DND-41 (cell line): ENCODE data around the gene CDC7.

ENCODE experiments used
- ATAC-seq: fragments of 200-7000 bp; cut with Tn5 transposase; 3 replicates; pipeline ENCODE4 v1.9.1; 2021; ENCODE audit warnings: low read depth; ENCODE audit not compliant: insufficient read depth
- DNase-seq: peaks from one replicate; pipeline ENCODE4 v3.0.0-alpha.2; 2020
- H2AFZ ChIP-seq: 2 replicates; pipeline ENCODE4 v1.6.0; 2012; ENCODE audit warnings: low read depth, low read length
- H3K27ac ChIP-seq: 2 replicates; pipeline ENCODE4 v1.5.1; 2012; ENCODE audit warnings: low read length, inconsistent platforms
- H3K27me3 ChIP-seq: fragments of 200-600 bp; sonication (generic); 2 replicates; pipeline ENCODE4 v1.6.0; 2012; ENCODE audit warnings: low read length, mild to moderate bottlenecking, inconsistent platforms; ENCODE audit not compliant: insufficient read depth, poor library complexity
- H3K36me3 ChIP-seq: 2 replicates; pipeline ENCODE4 v1.5.1; 2012; ENCODE audit warnings: low read length, inconsistent platforms; ENCODE audit not compliant: insufficient read depth
- H3K4me1 ChIP-seq: 2 replicates; pipeline ENCODE4 v1.5.1; 2012; ENCODE audit warnings: mild to moderate bottlenecking, low read length; ENCODE audit not compliant: insufficient read depth
- H3K4me2 ChIP-seq: 2 replicates; pipeline ENCODE4 v1.6.0; 2012; ENCODE audit warnings: mild to moderate bottlenecking, moderate library complexity, low read length, inconsistent platforms; ENCODE audit not compliant: insufficient read depth
- H3K4me3 ChIP-seq, 2 experiments: fragments of 200-600 bp in 1 of 2; shearing (Covaris generic) in 1 of 2; 2 replicates each; pipeline ENCODE4 v1.5.1; 2012 to 2016; ENCODE audit warnings: inconsistent platforms in 2 of 2, low read length in 2 of 2, mild to moderate bottlenecking in 2 of 2, low read depth in 1 of 2, moderate library complexity in 1 of 2
- H3K79me2 ChIP-seq: 2 replicates; pipeline ENCODE4 v1.6.0; 2012; ENCODE audit warnings: low read length, inconsistent platforms; ENCODE audit not compliant: insufficient read depth
- H3K9ac ChIP-seq: 2 replicates; pipeline ENCODE4 v1.6.0; 2012; ENCODE audit warnings: low read depth, mild to moderate bottlenecking, inconsistent platforms, low read length, moderate library complexity
- H3K9me3 ChIP-seq: 2 replicates; pipeline ENCODE4 v1.5.1; 2012; ENCODE audit warnings: low read length, moderate library complexity, mild to moderate bottlenecking, inconsistent platforms; ENCODE audit not compliant: insufficient read depth, severe bottlenecking
- H4K20me1 ChIP-seq: 2 replicates; pipeline ENCODE4 v1.6.0; 2012; ENCODE audit warnings: low read length; ENCODE audit not compliant: insufficient read depth
- EZH2 ChIP-seq: IDR thresholded peaks from 3 replicates; pipeline ENCODE4 v1.6.1; 2012; ENCODE audit warnings: borderline replicate concordance, low read depth, mild to moderate bottlenecking, moderate library complexity, low read length, inconsistent platforms; ENCODE audit not compliant: severe bottlenecking
- TF ChIP-seq, protein P1 (sequence below): IDR thresholded peaks from 2 replicates; pipeline ENCODE4 v1.5.1; 2012; ENCODE audit warnings: borderline replicate concordance, low read length, moderate library complexity, mild to moderate bottlenecking; ENCODE audit not compliant: poor library complexity, severe bottlenecking; ENCODE audit errors: extremely low read depth

Gene CDC7

DNA sequence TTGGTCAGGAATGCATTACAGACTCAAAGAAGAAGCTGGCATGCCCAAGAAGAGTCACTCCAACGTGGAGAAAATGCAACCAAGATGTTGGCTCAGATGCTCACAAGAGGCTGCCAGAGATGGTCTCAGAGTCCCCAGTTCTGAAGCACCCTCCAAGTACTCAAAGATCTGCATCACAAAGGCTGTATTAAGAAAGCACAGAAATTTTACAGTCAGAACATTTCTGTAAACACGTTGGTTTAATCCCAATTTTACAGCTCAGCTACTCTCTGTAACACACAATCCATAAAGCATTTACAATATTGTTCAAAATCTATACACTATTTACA, 69.4 kb downstream of the CDC7 start:
- no peak overlapping the region for H2AFZ ChIP-seq
- no peak overlapping the region for H3K4me3 ChIP-seq
- no peaks in the 10 kb centered on the region for H3K36me3 ChIP-seq
- H3K27ac ChIP-seq: no peak overlapping the region
- no peaks in the 10 kb centered on the region for H3K27me3 ChIP-seq
- no peaks in the 10 kb centered on the region for H3K9me3 ChIP-seq
- peaks cover 2% of the 10 kb centered on the region; the same call in 1 of the 2 replicates for H3K4me1 ChIP-seq
- ATAC-seq (no peak), DNase-seq (no peak)
- TF ChIP-seq, protein P1, sequence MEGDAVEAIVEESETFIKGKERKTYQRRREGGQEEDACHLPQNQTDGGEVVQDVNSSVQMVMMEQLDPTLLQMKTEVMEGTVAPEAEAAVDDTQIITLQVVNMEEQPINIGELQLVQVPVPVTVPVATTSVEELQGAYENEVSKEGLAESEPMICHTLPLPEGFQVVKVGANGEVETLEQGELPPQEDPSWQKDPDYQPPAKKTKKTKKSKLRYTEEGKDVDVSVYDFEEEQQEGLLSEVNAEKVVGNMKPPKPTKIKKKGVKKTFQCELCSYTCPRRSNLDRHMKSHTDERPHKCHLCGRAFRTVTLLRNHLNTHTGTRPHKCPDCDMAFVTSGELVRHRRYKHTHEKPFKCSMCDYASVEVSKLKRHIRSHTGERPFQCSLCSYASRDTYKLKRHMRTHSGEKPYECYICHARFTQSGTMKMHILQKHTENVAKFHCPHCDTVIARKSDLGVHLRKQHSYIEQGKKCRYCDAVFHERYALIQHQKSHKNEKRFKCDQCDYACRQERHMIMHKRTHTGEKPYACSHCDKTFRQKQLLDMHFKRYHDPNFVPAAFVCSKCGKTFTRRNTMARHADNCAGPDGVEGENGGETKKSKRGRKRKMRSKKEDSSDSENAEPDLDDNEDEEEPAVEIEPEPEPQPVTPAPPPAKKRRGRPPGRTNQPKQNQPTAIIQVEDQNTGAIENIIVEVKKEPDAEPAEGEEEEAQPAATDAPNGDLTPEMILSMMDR: no peak
- no peak for TF ChIP-seq EZH2
- no peaks in the 10 kb centered on the region for H4K20me1 ChIP-seq
- no peak overlapping the region for H3K4me2 ChIP-seq
- no peaks in the 10 kb centered on the region for H3K79me2 ChIP-seq
- no peak overlapping the region for H3K9ac ChIP-seq

DNA sequence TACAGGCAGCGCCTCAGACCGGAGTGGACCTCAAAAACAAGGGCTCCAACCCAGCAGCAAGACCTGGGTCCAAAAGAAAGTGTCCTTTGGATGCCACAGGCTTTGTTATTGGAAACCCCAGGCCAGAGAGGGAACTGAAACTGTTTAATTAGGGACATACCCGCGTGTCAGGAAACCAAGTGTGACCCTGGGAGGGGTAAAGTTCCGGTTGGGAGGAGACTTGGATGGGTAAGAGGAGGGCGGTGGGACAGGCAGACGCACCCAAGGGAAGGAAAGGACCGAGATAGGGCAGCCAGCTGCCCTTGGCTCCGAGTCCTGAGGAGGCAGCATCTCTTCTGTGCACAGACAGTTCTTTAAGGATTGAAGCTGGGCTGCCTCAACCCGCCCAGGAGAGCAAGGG, 71.4 kb downstream of the CDC7 start:
- Histone ChIP-seq H3K9ac (no peak overlapping the region), H4K20me1 (no peaks in the 10 kb centered on the region), H3K4me1 (peaks cover 21% of the 10 kb centered on the region), H3K27me3 (no peaks in the 10 kb centered on the region), H3K27ac (no peak overlapping the region), H2AFZ (no peak overlapping the region), H3K4me3 (no peak overlapping the region), H3K79me2 (no peaks in the 10 kb centered on the region), H3K36me3 (no peaks in the 10 kb centered on the region), H3K9me3 (no peaks in the 10 kb centered on the region), H3K4me2 (no peak overlapping the region)
- DNase-seq (no peak), ATAC-seq (no peak)
- TF ChIP-seq EZH2: no peak
- TF ChIP-seq, protein P1: no peak
